H9 (cell line): ENCODE data around the gene PDE7B. TPM values are rescaled to one million over a fixed set of nuclear protein-coding genes. Genes with fewer than 3 reads are reported as not detected.

Experiments used
- DNase-seq: peaks from one replicate; pipeline ENCODE4 v3.0.0-alpha.2; 2017
- H2AFZ ChIP-seq: one replicate; pipeline ENCODE4 v1.6.1; 2013; ENCODE audit warnings: mild to moderate bottlenecking, low read length, control low read depth, moderate library complexity
- H2AK5ac ChIP-seq: 2 replicates; pipeline ENCODE4 v1.6.1; 2013; ENCODE audit warnings: low read length, control low read depth, mixed read lengths; ENCODE audit not compliant: insufficient read length
- H2BK120ac ChIP-seq: one replicate; pipeline ENCODE4 v1.6.1; 2013; ENCODE audit warnings: low read depth, mild to moderate bottlenecking, low read length, control low read depth, inconsistent platforms; ENCODE audit not compliant: poor library complexity, severe bottlenecking
- H2BK12ac ChIP-seq: 2 replicates; pipeline ENCODE4 v1.6.1; 2013; ENCODE audit warnings: low read length, control low read depth, mixed read lengths, low read depth; ENCODE audit not compliant: insufficient read length
- H2BK15ac ChIP-seq: 2 replicates; pipeline ENCODE4 v1.6.1; 2013; ENCODE audit warnings: low read depth, low read length, control low read depth
- H2BK20ac ChIP-seq: one replicate; pipeline ENCODE4 v1.6.1; 2013; ENCODE audit warnings: low read depth, mild to moderate bottlenecking, low read length, control low read depth, inconsistent platforms; ENCODE audit not compliant: poor library complexity, severe bottlenecking
- H2BK5ac ChIP-seq: 2 replicates; pipeline ENCODE4 v1.6.1; 2013; ENCODE audit warnings: low read length, control low read depth, mixed read lengths; ENCODE audit not compliant: insufficient read length
- H3K14ac ChIP-seq: 2 replicates; pipeline ENCODE4 v1.6.1; 2013; ENCODE audit warnings: low read length, control low read depth; ENCODE audit not compliant: insufficient read depth
- H3K18ac ChIP-seq: 2 replicates; pipeline ENCODE4 v1.6.1; 2013; ENCODE audit warnings: low read depth, mild to moderate bottlenecking, mixed read lengths, low read length, control low read depth; ENCODE audit not compliant: insufficient read length
- H3K23ac ChIP-seq: 2 replicates; pipeline ENCODE4 v1.6.1; 2013; ENCODE audit warnings: low read length, control low read depth, mixed read lengths, low read depth; ENCODE audit not compliant: insufficient read length
- H3K23me2 ChIP-seq: 2 replicates; pipeline ENCODE4 v1.6.1; 2013; ENCODE audit warnings: low read depth, mild to moderate bottlenecking, mixed read lengths, low read length, control low read depth; ENCODE audit not compliant: insufficient read length, poor library complexity, severe bottlenecking
- H3K27ac ChIP-seq: 2 replicates; pipeline ENCODE4 v1.5.1; 2013; ENCODE audit warnings: low read length, control low read depth, mixed read lengths, low read depth; ENCODE audit not compliant: insufficient read length
- H3K27me3 ChIP-seq: 2 replicates; pipeline ENCODE4 v1.6.1; 2013; ENCODE audit warnings: low read length, control low read depth, inconsistent platforms; ENCODE audit not compliant: insufficient read depth
- H3K4ac ChIP-seq: 2 replicates; pipeline ENCODE4 v1.6.1; 2013; ENCODE audit warnings: low read depth, mild to moderate bottlenecking, control low read depth, inconsistent platforms, low read length, moderate library complexity
- H3K4me1 ChIP-seq: 2 replicates; pipeline ENCODE4 v1.6.1; 2013; ENCODE audit warnings: low read length, control low read depth, inconsistent platforms; ENCODE audit not compliant: insufficient read depth
- H3K4me2 ChIP-seq: 2 replicates; pipeline ENCODE4 v1.6.1; 2013; ENCODE audit warnings: low read length, control low read depth, mixed read lengths; ENCODE audit not compliant: insufficient read length, insufficient read depth
- H3K56ac ChIP-seq: 2 replicates; pipeline ENCODE4 v1.6.1; 2013; ENCODE audit warnings: low read depth, mild to moderate bottlenecking, mixed read lengths, low read length, control low read depth; ENCODE audit not compliant: insufficient read length
- H3K79me1 ChIP-seq: 2 replicates; pipeline ENCODE4 v1.6.1; 2013; ENCODE audit warnings: low read depth, mild to moderate bottlenecking, moderate library complexity, low read length, control low read depth, inconsistent platforms; ENCODE audit not compliant: insufficient read depth, poor library complexity, severe bottlenecking
- H3K79me2 ChIP-seq: 2 replicates; pipeline ENCODE4 v1.6.1; 2013; ENCODE audit warnings: low read length, control low read depth, inconsistent platforms; ENCODE audit not compliant: insufficient read depth
- H3K9ac ChIP-seq: 2 replicates; pipeline ENCODE4 v1.6.1; 2013; ENCODE audit warnings: low read length, control low read depth, mixed read lengths; ENCODE audit not compliant: insufficient read length; ENCODE audit errors: extremely low read depth
- H3K9me3 ChIP-seq: one replicate; pipeline ENCODE4 v1.6.1; 2013; ENCODE audit warnings: low read depth, low read length, inconsistent platforms; ENCODE audit not compliant: control insufficient read depth
- H3T11ph ChIP-seq: one replicate; pipeline ENCODE4 v1.6.1; 2013; ENCODE audit warnings: mild to moderate bottlenecking, low read length, control low read depth, inconsistent platforms
- H4K20me1 ChIP-seq: one replicate; pipeline ENCODE4 v1.6.1; 2013; ENCODE audit not compliant: control insufficient read depth, insufficient read length, insufficient read depth
- H4K5ac ChIP-seq: 2 replicates; pipeline ENCODE4 v1.6.1; 2013; ENCODE audit warnings: low read depth, mild to moderate bottlenecking, mixed read lengths, low read length, control low read depth; ENCODE audit not compliant: insufficient read length
- H4K8ac ChIP-seq: replicated peaks from 2 replicates; pipeline ENCODE4 v1.6.1; 2013; ENCODE audit warnings: low read length, control low read depth, mixed read lengths, low read depth; ENCODE audit not compliant: insufficient read length
- H4K91ac ChIP-seq: 2 replicates; pipeline ENCODE4 v1.6.1; 2013; ENCODE audit warnings: low read depth, mild to moderate bottlenecking, moderate library complexity, mixed read lengths, low read length, control low read depth; ENCODE audit not compliant: insufficient read length
- H3K27ac Mint-ChIP-seq, 3 experiments: 2 replicates in 2 of 3; 3 replicates in 1 of 3; pipeline ENCODE4 v1.8.0; 2020 to 2021; ENCODE audit warnings: mixed read lengths in 3 of 3, mild to moderate bottlenecking in 1 of 3, moderate library complexity in 1 of 3
- H3K27me3 Mint-ChIP-seq: 2 replicates; pipeline ENCODE4 v1.8.0; 2021; ENCODE audit warnings: low read depth, mild to moderate bottlenecking, moderate library complexity, mixed read lengths
- H3K36me3 Mint-ChIP-seq, 3 experiments: 2 replicates in 2 of 3; 3 replicates in 1 of 3; pipeline ENCODE4 v1.8.0; 2020 to 2021; ENCODE audit warnings: low read depth in 3 of 3, mixed read lengths in 3 of 3; ENCODE audit not compliant: insufficient read depth in 1 of 3
- H3K4me1 Mint-ChIP-seq, 2 experiments: 2 replicates each; pipeline ENCODE4 v1.8.0; 2020; ENCODE audit warnings: mixed read lengths in 2 of 2
- H3K4me3 Mint-ChIP-seq, 2 experiments: 2 replicates in 1 of 2; 3 replicates in 1 of 2; pipeline ENCODE4 v1.8.0; 2020 to 2021; ENCODE audit warnings: mild to moderate bottlenecking in 2 of 2, mixed read lengths in 2 of 2, moderate library complexity in 1 of 2
- H3K9me3 Mint-ChIP-seq, 2 experiments: 2 replicates in 1 of 2; 3 replicates in 1 of 2; pipeline ENCODE4 v1.8.0; 2020; ENCODE audit warnings: mild to moderate bottlenecking in 2 of 2, mixed read lengths in 2 of 2, moderate library complexity in 1 of 2
- WGBS: extraction: QIAGEN DNeasy Blood & Tissue Kit; methylation state at CpG from one replicate; pipeline ENCODE4 v1.1.7; 2013; ENCODE audit warnings: missing lambda C conversion rate, low lambda C conversion rate, mixed read lengths; ENCODE audit not compliant: insufficient read length; ENCODE audit errors: extremely low coverage; 5-methylcytosine and 5-hydroxymethylcytosine counted together
- total RNA-seq: library from RNA; stranded (reverse); gene quantifications from 2 replicates; pipeline ENCODE4 v1.2.1, GENCODE V29; 2021
- TF ChIP-seq, protein P1 (sequence below): fragments of 200-600 bp; sonication (generic); conservative IDR thresholded peaks from 3 replicates; pipeline ENCODE4 v1.8.0; 2021; ENCODE audit warnings: antibody characterized with exemption, mild to moderate bottlenecking

Gene PDE7B
- total RNA-seq, 1 experiment from 2014 or later = not detected

DNA sequence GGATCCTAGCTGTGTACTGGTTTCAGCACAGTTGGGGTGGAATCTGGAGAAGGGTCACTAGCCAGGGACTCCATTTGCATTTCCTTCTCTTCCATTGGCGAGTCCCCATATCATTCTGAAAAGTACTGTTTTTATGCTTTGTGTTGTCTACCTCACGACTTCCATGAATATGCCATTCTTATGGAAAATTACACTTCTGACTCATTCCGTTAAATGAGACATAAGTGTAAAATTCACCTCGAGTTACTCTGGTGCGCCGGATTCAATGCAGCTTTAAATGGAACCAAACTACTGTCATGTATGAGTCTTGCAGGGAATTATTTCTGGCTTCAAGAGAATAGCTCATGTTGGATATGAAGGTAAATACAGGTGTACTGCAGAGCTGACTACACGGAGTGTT lies 99.2 kb downstream of the PDE7B start:
- no peak overlapping the region for H2BK12ac ChIP-seq
- WGBS = no CpG with 5 or more reads among the region's 7 CpGs
- no peak overlapping the region for H3K27ac ChIP-seq
- H2BK5ac ChIP-seq = no peak overlapping the region
- H3K4ac ChIP-seq = no peak overlapping the region
- no peak overlapping the region for H2AK5ac ChIP-seq
- H4K20me1 ChIP-seq = no peaks in the 10 kb centered on the region
- H3K27me3 ChIP-seq = no peaks in the 10 kb centered on the region
- no peak overlapping the region for H3T11ph ChIP-seq
- no peak overlapping the region for H2BK15ac ChIP-seq
- DNase-seq = no peak
- H4K5ac ChIP-seq = no peak overlapping the region
- H3K79me2 ChIP-seq = no peaks in the 10 kb centered on the region
- TF ChIP-seq, protein P1, sequence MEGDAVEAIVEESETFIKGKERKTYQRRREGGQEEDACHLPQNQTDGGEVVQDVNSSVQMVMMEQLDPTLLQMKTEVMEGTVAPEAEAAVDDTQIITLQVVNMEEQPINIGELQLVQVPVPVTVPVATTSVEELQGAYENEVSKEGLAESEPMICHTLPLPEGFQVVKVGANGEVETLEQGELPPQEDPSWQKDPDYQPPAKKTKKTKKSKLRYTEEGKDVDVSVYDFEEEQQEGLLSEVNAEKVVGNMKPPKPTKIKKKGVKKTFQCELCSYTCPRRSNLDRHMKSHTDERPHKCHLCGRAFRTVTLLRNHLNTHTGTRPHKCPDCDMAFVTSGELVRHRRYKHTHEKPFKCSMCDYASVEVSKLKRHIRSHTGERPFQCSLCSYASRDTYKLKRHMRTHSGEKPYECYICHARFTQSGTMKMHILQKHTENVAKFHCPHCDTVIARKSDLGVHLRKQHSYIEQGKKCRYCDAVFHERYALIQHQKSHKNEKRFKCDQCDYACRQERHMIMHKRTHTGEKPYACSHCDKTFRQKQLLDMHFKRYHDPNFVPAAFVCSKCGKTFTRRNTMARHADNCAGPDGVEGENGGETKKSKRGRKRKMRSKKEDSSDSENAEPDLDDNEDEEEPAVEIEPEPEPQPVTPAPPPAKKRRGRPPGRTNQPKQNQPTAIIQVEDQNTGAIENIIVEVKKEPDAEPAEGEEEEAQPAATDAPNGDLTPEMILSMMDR = no peak
- Mint-ChIP-seq H3K27me3 (no peaks in the 10 kb centered on the region), H3K4me1 (peaks cover 0 to 5% of the 10 kb centered on the region in 2 experiments; a peak in 1 of 4 replicates), H3K27ac (no peak overlapping the region), H3K36me3 (no peaks in the 10 kb centered on the region), H3K4me3 (no peak overlapping the region), H3K9me3 (no peaks in the 10 kb centered on the region)
- H2BK20ac ChIP-seq = no peak overlapping the region
- H3K23ac ChIP-seq = no peak overlapping the region
- H4K91ac ChIP-seq = no peak overlapping the region
- H3K9me3 ChIP-seq = no peaks in the 10 kb centered on the region
- no peak overlapping the region for H2AFZ ChIP-seq
- H3K14ac ChIP-seq = no peak overlapping the region
- no peak overlapping the region for H4K8ac ChIP-seq
- H3K18ac ChIP-seq = no peak overlapping the region
- H3K79me1 ChIP-seq = no peaks in the 10 kb centered on the region
- no peaks in the 10 kb centered on the region for H3K23me2 ChIP-seq
- no peak overlapping the region for H3K9ac ChIP-seq
- H3K56ac ChIP-seq = no peak overlapping the region
- no peak overlapping the region for H3K4me2 ChIP-seq
- no peaks in the 10 kb centered on the region for H3K4me1 ChIP-seq
- H2BK120ac ChIP-seq = no peak overlapping the region
